ENCODE data around the gene NFE2L1. TPM values are rescaled to one million over a fixed set of nuclear protein-coding genes. Genes with fewer than 3 reads are reported as not detected.

NFE2L1 gene
- total RNA-seq, 2 experiments from 2014 or later, result 101 to 105 TPM

- POLR2A ChIA-PET, result interaction anchor here (1.2 to 1.4 kb wide), 2 partner anchors 11 to 12 kb away, joined by 4 to 6 read pairs; no protein-coding TSS in a partner anchor
- CTCF ChIA-PET, result interaction anchor here (1.1 to 2.4 kb wide), 8 partner anchors 7 to 71 kb away, joined by 3 to 19 read pairs (median 4); partner anchors contain the start of genes NFE2L1 and SNX11
These were observed 10.9 kb upstream of the NFE2L1 start, which contains the start of gene COPZ2 for GRCh38 chr17:48037036-48037837. TSS of gene COPZ2 (minus strand) at chr17:48037797. CDS start at chr17:48037777, 20 bp downstream.

GRCh38 chr17:48037838-48038323 is 10.3 kb upstream of the NFE2L1 start:
- CTCF ChIA-PET, result interaction anchor here (1.3 to 2.4 kb wide), 4 partner anchors 9 to 70 kb away, joined by 3 to 19 read pairs (median 10); partner anchors contain the start of genes NFE2L1 and SNX11
- POLR2A ChIA-PET, result interaction anchor here (0.6 to 1.4 kb wide), 2 partner anchors 11 to 87 kb away, joined by 3 to 6 read pairs; no protein-coding TSS in a partner anchor

- CTCF ChIA-PET, result interaction anchor here (1.3 kb wide), 1 partner anchor 12 kb away, joined by 3 read pairs; no protein-coding TSS in a partner anchor
- POLR2A ChIA-PET, result no interaction called here
These were observed 9.5 kb upstream of the NFE2L1 start for GRCh38 chr17:48038687-48039086.

GRCh38 chr17:48043176-48043575 is 5.0 kb upstream of the NFE2L1 start:
- POLR2A ChIA-PET, result no interaction called here
- CTCF ChIA-PET, result interaction anchor here (1.3 to 1.7 kb wide), 2 partner anchors 18 to 24 kb away, joined by 3 to 7 read pairs; no protein-coding TSS in a partner anchor

DNA sequence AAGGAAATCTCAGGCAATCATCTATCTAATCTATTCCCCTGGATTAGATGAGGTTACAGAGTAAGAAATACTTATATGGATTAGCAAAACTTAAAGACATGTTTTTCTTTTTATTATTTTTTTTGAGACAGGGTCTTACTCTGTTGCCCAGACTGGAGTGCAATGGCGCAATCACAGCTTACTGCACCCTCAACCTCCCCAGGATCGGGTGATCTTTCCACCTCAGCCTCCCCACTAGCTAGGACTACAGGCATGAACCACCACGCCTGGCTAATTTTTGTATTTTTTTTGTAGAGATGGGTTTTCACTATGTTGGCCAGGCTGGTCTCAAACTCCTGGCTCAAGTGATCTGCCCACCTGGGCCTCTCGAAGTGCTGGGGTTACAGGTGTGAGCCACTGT is 3.3 kb upstream of the NFE2L1 start:
- ChIA-PET POLR2A (interaction anchor here (0.5 to 1.3 kb wide), 2 partner anchors 73 to 74 kb away, joined by 3 read pairs; no protein-coding TSS in a partner anchor), CTCF (interaction anchor here (0.7 to 6.1 kb wide), 3 partner anchors 9 to 19 kb away, joined by 3 to 28 read pairs (median 8); no protein-coding TSS in a partner anchor)

DNA sequence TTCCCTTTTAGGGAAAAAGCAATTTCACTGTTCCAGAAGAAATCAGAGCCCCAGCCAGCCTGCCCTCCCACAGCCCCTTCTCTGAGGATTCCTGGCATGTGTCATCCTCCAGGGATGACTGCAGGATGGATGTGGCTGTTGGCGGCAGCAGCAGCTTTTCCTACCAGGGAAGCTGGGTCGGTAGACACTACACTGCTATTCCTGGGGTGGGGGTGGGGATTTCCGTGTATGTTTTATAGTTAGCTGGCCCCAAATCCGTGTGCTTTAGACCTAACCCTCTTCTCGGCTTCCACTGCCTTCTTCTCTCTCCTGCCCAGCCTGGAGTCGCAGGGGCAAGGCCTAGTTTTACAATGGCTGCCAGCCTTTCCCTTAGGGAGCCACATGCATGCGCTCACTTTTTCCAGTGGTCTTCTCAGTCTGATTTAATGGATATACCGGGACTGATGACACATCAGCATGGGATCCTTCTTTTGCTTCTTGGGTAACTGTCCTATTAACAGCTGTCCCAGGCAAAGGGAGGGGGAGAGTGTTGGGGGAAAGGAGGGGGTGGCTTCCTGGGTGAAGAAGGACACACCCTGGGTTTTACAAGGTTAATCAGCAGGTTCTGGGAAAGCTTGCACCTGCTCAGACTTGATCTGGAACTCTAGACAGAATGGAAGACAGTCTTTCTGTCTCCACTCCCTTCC is 2.7 kb upstream of the NFE2L1 start:
- ChIA-PET POLR2A (interaction anchor here (0.5 kb wide), 1 partner anchor 72 kb away, joined by 3 read pairs; no protein-coding TSS in a partner anchor), CTCF (interaction anchor here (1.0 to 6.1 kb wide), 3 partner anchors 9 to 28 kb away, joined by 3 to 28 read pairs (median 19); partner anchors contain the start of gene COPZ2)

- ChIA-PET POLR2A (interaction anchor here (1.3 kb wide), 1 partner anchor 61 kb away, joined by 3 read pairs; the partner anchor contains the start of gene SNX11), CTCF (interaction anchor here (1.0 to 6.1 kb wide), 4 partner anchors 10 to 28 kb away, joined by 3 to 28 read pairs (median 11); partner anchors contain the start of gene COPZ2)
These were observed 1.9 kb upstream of the NFE2L1 start for GRCh38 chr17:48046296-48046695.

- ChIA-PET CTCF (interaction anchor here (0.5 to 6.1 kb wide), 7 partner anchors 11 to 1630 kb away, joined by 3 to 28 read pairs (median 4); partner anchors contain the start of genes CDK5RAP3 and COPZ2), POLR2A (interaction anchor here (1.3 kb wide), 1 partner anchor 60 kb away, joined by 3 read pairs; the partner anchor contains the start of gene SNX11)
These were observed 932 bp upstream of the NFE2L1 start for GRCh38 chr17:48047113-48047740.

- CTCF ChIA-PET, result interaction anchor here (0.5 to 6.1 kb wide), 11 partner anchors 12 to 769 kb away, joined by 3 to 28 read pairs (median 4); partner anchors contain the start of genes CDK5RAP3 and COPZ2
These were observed 396 bp downstream of the NFE2L1 start for GRCh38 chr17:48048384-48049126.

GRCh38 chr17:48051283-48051682 is 3.1 kb downstream of the NFE2L1 start:
- POLR2A ChIA-PET, result no interaction called here
- CTCF ChIA-PET, result interaction anchor here (1.8 kb wide), 1 partner anchor 80 kb away, joined by 3 read pairs; no protein-coding TSS in a partner anchor

More at GRCh38 chr17:48048384-48049126, 396 bp downstream of the NFE2L1 start:
- POLR2A ChIA-PET, result interaction anchor here (0.6 to 1.6 kb wide), 9 partner anchors 9 to 551 kb away, joined by 3 to 6 read pairs (median 3); partner anchors contain the start of genes CBX1, COPZ2 and SNX11

GRCh38 chr17:48051706-48052486 is 3.7 kb downstream of the NFE2L1 start:
- POLR2A ChIA-PET, result no interaction called here

GRCh38 chr17:48052956-48053757 is 5.0 kb downstream of the NFE2L1 start:
- ChIA-PET POLR2A (no interaction called here), CTCF (interaction anchor here (1.1 to 2.0 kb wide), 2 partner anchors 27 kb away, joined by 3 to 4 read pairs; no protein-coding TSS in a partner anchor)

More at GRCh38 chr17:48051706-48052486, 3.7 kb downstream of the NFE2L1 start:
- CTCF ChIA-PET, result interaction anchor here (1.1 to 2.0 kb wide), 3 partner anchors 25 to 79 kb away, joined by 3 to 4 read pairs (median 3); no protein-coding TSS in a partner anchor

DNA sequence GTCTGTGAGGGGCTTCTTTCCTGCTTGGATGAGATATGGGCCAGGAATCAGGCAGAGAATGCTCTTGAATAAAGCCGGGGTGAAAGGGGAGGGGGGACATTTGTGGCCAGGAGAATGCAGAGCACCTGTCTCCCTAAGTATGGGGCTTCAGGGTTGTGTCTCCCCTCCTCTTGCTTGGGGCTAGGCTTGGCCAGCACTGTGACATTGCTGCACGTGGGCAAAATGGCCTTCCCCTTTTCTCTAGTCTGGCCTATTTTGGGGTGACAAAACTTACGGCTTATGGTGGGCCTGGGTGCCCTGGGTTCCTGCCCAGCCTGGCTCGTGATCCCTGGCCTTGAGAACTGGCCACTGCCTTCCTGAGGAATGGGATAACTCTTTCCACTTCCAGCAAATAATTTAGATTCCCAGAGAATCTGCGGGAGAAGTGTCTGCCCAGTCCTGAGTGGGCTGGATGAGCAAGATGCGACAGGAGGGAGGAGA is 5.6 kb downstream of the NFE2L1 start:
- POLR2A ChIA-PET, result no interaction called here
- CTCF ChIA-PET, result interaction anchor here (0.9 to 2.0 kb wide), 3 partner anchors 26 to 35 kb away, joined by 4 read pairs; no protein-coding TSS in a partner anchor

GRCh38 chr17:48054238-48055185 is 6.4 kb downstream of the NFE2L1 start:
- POLR2A ChIA-PET, result interaction anchor here (0.6 kb wide), 1 partner anchor 70 kb away, joined by 9 read pairs; no protein-coding TSS in a partner anchor
- CTCF ChIA-PET, result interaction anchor here (0.7 to 1.7 kb wide), 5 partner anchors 26 to 385 kb away, joined by 3 to 4 read pairs (median 4); no protein-coding TSS in a partner anchor

All from activated CD8-positive, alpha-beta memory T cell treated with anti-CD3 and anti-CD28 coated beads for 36 hours (primary cell).